ENCODE measurements around the gene MCRIP2. TPM values are rescaled to one million over a fixed set of nuclear protein-coding genes. Genes with fewer than 3 reads are reported as not detected.

MCRIP2 gene
- total and polyA plus RNA-seq, 2 of the 8 experiments (the other 6 are each of a cell fraction or from before 2014, with no cell fraction given) = 45.4 to 75.5 TPM

- TF ChIP-seq CHD7 (IDR thresholded peaks at IDR 0.05; ENCODE audit: insufficient replicate concordance, low read length) (no peak), SUZ12 (IDR thresholded peaks at IDR 0.05; ENCODE audit: low read length) (no peak), SP2 (IDR thresholded peaks at IDR 0.05; ENCODE audit: low read length) (no peak), HDAC2 (IDR thresholded peaks at IDR 0.05; ENCODE audit: borderline replicate concordance in 1 of 2, low read depth in 2 of 2, low read length in 2 of 2) (no peak), CBX5 (IDR thresholded peaks at IDR 0.05; ENCODE audit: low read depth, low read length) (no peak), CHD2 (IDR thresholded peaks at IDR 0.05; ENCODE audit: low read length) (no peak), KDM5A (IDR thresholded peaks at IDR 0.05; ENCODE audit: low read length) (no peak), EGR1 (IDR thresholded peaks at IDR 0.05; ENCODE audit: borderline replicate concordance, low read depth, low read length) (no peak), POLR2AphosphoS5 (IDR thresholded peaks at IDR 0.05; ENCODE audit: low read depth, low read length) (0 out of 2 replicates have a peak, but pooled peaks have one; percentile 23), RBBP5 (IDR thresholded peaks at IDR 0.05; ENCODE audit: borderline replicate concordance, low read depth, low read length) (no peak), JUN (IDR thresholded peaks at IDR 0.05; ENCODE audit: low read depth, low read length) (no peak)
Measured at GRCh38 chr16:630249-630814, 11.3 kb upstream of the MCRIP2 start (continued).

Measured in H1 (cell line).